Panc1 (cell line): ENCODE results near the gene IFIT3.

Experiments
- CTCF ChIP-seq: fragments of 450-650 bp; IDR thresholded peaks from 2 replicates; pipeline ENCODE4 v1.5.1; 2017; ENCODE audit warnings: mild to moderate bottlenecking
- POLR2AphosphoS5 ChIP-seq: IDR thresholded peaks from 2 replicates; pipeline ENCODE4 v1.6.1; 2012; ENCODE audit warnings: mild to moderate bottlenecking, low read depth, low read length, moderate library complexity
- SIN3A ChIP-seq: IDR thresholded peaks from 2 replicates; pipeline ENCODE4 v1.6.1; 2012; ENCODE audit warnings: low read depth, mild to moderate bottlenecking, low read length, moderate library complexity, borderline replicate concordance; ENCODE audit not compliant: insufficient read depth
- TCF7L2 ChIP-seq: IDR thresholded peaks from 2 replicates; pipeline ENCODE4 v1.6.1; 2011; ENCODE audit warnings: mild to moderate bottlenecking, low read depth, low read length, inconsistent platforms

DNA sequence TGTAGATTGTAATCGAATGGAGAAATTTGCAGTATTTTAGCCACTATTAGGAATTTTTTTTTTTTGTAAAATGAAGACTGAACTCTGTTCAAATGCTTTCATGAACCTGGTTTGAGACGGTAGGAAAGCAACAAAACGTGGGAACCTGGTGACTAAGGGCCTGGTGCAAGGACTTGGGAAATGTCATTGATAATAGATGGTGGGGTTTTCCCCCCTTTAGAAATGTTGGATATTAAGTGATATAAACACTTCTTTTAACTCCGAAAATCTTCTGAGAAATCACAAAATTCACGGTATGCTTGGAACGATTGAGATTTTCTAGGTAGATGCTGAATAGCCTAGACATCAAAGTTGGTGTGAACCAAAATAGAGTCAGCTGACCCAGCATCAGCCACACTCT, 19.5 kb upstream of the IFIT3 start:
- no peak for TF ChIP-seq CTCF
- no peak for TF ChIP-seq POLR2AphosphoS5
- no peak for TF ChIP-seq SIN3A
- no peak for TF ChIP-seq TCF7L2
